DND-41 (cell line): ENCODE results near the gene SPC24.

Experiments
- EZH2 ChIP-seq: IDR thresholded peaks from 3 replicates; pipeline ENCODE4 v1.6.1; 2012; ENCODE audit warnings: borderline replicate concordance, low read depth, mild to moderate bottlenecking, moderate library complexity, low read length, inconsistent platforms; ENCODE audit not compliant: severe bottlenecking
- TF ChIP-seq, protein P1 (sequence below): IDR thresholded peaks from 2 replicates; pipeline ENCODE4 v1.5.1; 2012; ENCODE audit warnings: borderline replicate concordance, low read length, moderate library complexity, mild to moderate bottlenecking; ENCODE audit not compliant: poor library complexity, severe bottlenecking; ENCODE audit errors: extremely low read depth

DNA sequence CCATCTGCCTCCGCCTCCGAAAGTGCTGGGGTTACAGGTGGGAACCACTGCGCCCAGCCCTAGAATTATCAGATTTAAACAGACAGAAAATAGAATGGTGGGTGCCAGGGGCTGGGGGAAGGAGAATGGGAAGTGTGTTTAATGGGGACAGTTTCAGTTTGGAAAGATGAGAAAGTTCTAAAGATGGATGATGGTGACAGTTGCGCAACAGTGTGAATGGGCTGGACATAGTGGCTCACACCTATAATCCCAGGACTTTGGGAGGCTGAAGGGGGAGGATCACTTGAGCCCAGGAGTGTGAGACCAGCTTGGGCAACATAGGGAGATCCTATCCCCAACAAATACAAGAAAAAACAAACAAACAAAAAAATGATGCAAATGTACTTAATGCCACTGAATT is 25.9 kb upstream of the SPC24 start:
- TF ChIP-seq, protein P1, sequence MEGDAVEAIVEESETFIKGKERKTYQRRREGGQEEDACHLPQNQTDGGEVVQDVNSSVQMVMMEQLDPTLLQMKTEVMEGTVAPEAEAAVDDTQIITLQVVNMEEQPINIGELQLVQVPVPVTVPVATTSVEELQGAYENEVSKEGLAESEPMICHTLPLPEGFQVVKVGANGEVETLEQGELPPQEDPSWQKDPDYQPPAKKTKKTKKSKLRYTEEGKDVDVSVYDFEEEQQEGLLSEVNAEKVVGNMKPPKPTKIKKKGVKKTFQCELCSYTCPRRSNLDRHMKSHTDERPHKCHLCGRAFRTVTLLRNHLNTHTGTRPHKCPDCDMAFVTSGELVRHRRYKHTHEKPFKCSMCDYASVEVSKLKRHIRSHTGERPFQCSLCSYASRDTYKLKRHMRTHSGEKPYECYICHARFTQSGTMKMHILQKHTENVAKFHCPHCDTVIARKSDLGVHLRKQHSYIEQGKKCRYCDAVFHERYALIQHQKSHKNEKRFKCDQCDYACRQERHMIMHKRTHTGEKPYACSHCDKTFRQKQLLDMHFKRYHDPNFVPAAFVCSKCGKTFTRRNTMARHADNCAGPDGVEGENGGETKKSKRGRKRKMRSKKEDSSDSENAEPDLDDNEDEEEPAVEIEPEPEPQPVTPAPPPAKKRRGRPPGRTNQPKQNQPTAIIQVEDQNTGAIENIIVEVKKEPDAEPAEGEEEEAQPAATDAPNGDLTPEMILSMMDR = no peak
- TF ChIP-seq EZH2 = no peak
